ENCODE data around the gene BNC2. TPM values are rescaled to one million over a fixed set of nuclear protein-coding genes. Genes with fewer than 3 reads are reported as not detected.
A peak's percentile ranks its signal among the peaks of the same experiment; 100 is the strongest.

The BNC2 gene
- total and polyA plus RNA-seq, 2 experiments from 2014 or later: 19.3 to 20.7 TPM

GRCh38 chr9:16656432-16657169 lies 213.9 kb downstream of the BNC2 start:
- Histone ChIP-seq H3K27me3 (no peaks in the 10 kb centered on the region), H3K9me3 (ENCODE audit: low read depth) (no peaks in the 10 kb centered on the region), H3K27ac (no peak overlapping the region), H4K20me1 (ENCODE audit: insufficient read depth, poor library complexity, severe bottlenecking) (no peaks in the 10 kb centered on the region), H2AFZ (no peak overlapping the region), H3K4me1 (ENCODE audit: insufficient read depth) (peaks cover 31% of the 10 kb centered on the region), H3K4me2 (no peak overlapping the region), H3K36me3 (replicated peaks; ENCODE audit: insufficient read depth, low read depth) (no peaks in the 10 kb centered on the region), H3K9me2 (replicated peaks; ENCODE audit: insufficient read depth) (no peaks in the 10 kb centered on the region), H3K79me2 (peaks cover 8% of the 10 kb centered on the region), H3K4me3 (no peak overlapping the region)
- no peak for TF ChIP-seq EZH2 (IDR thresholded peaks at IDR 0.05; ENCODE audit: borderline replicate concordance)
- TF ChIP-seq EZH2phosphoT487 (IDR thresholded peaks at IDR 0.05; ENCODE audit: low read depth, severe bottlenecking, unreplicated experiment): no peak
- TF ChIP-seq, protein P1, sequence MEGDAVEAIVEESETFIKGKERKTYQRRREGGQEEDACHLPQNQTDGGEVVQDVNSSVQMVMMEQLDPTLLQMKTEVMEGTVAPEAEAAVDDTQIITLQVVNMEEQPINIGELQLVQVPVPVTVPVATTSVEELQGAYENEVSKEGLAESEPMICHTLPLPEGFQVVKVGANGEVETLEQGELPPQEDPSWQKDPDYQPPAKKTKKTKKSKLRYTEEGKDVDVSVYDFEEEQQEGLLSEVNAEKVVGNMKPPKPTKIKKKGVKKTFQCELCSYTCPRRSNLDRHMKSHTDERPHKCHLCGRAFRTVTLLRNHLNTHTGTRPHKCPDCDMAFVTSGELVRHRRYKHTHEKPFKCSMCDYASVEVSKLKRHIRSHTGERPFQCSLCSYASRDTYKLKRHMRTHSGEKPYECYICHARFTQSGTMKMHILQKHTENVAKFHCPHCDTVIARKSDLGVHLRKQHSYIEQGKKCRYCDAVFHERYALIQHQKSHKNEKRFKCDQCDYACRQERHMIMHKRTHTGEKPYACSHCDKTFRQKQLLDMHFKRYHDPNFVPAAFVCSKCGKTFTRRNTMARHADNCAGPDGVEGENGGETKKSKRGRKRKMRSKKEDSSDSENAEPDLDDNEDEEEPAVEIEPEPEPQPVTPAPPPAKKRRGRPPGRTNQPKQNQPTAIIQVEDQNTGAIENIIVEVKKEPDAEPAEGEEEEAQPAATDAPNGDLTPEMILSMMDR (IDR thresholded peaks at IDR 0.05; ENCODE audit: poor library complexity): no peak
- DNase-seq (ENCODE audit: low spot score): no peak
- 88% methylated on average over 2 of the region's 2 CpGs for WGBS (ENCODE audit: low lambda C conversion rate, missing lambda C conversion rate)

GRCh38 chr9:16654596-16655126 lies 215.8 kb downstream of the BNC2 start:
- H3K4me2 ChIP-seq: peak overlapping the region; percentile 74
- no peak overlapping the region for H3K4me3 ChIP-seq
- H2AFZ ChIP-seq: no peak overlapping the region
- H3K79me2 ChIP-seq: peaks cover 8% of the 10 kb centered on the region
- TF ChIP-seq, protein P1 (IDR thresholded peaks at IDR 0.05; ENCODE audit: poor library complexity): no peak
- TF ChIP-seq EZH2 (IDR thresholded peaks at IDR 0.05; ENCODE audit: borderline replicate concordance) (no peak), EZH2phosphoT487 (IDR thresholded peaks at IDR 0.05; ENCODE audit: low read depth, severe bottlenecking, unreplicated experiment) (no peak)
- no peaks in the 10 kb centered on the region for H3K9me2 ChIP-seq (replicated peaks; ENCODE audit: insufficient read depth)
- peaks cover 31% of the 10 kb centered on the region for H3K4me1 ChIP-seq (ENCODE audit: insufficient read depth)
- 83% methylated on average over 3 of the region's 3 CpGs for WGBS (ENCODE audit: low lambda C conversion rate, missing lambda C conversion rate)
- no peaks in the 10 kb centered on the region for H3K36me3 ChIP-seq (replicated peaks; ENCODE audit: insufficient read depth, low read depth)
- H3K27me3 ChIP-seq: no peaks in the 10 kb centered on the region
- no peak for DNase-seq (ENCODE audit: low spot score)
- H4K20me1 ChIP-seq (ENCODE audit: insufficient read depth, poor library complexity, severe bottlenecking): no peaks in the 10 kb centered on the region
- H3K27ac ChIP-seq: peak overlapping the region; percentile 46
- no peaks in the 10 kb centered on the region for H3K9me3 ChIP-seq (ENCODE audit: low read depth)

GRCh38 chr9:16653491-16654399 lies 216.7 kb downstream of the BNC2 start:
- Histone ChIP-seq H3K4me2 (peak overlapping the region; percentile 74), H4K20me1 (ENCODE audit: insufficient read depth, poor library complexity, severe bottlenecking) (no peaks in the 10 kb centered on the region), H3K27me3 (no peaks in the 10 kb centered on the region), H3K79me2 (peaks cover 8% of the 10 kb centered on the region), H3K9me3 (ENCODE audit: low read depth) (no peaks in the 10 kb centered on the region), H3K9me2 (replicated peaks; ENCODE audit: insufficient read depth) (no peaks in the 10 kb centered on the region), H3K4me3 (no peak overlapping the region), H3K36me3 (replicated peaks; ENCODE audit: insufficient read depth, low read depth) (no peaks in the 10 kb centered on the region), H2AFZ (peak overlapping the region; percentile 16), H3K4me1 (ENCODE audit: insufficient read depth) (peaks cover 31% of the 10 kb centered on the region), H3K27ac (peak overlapping the region; percentile 46)
- peak; percentile 29 for DNase-seq (ENCODE audit: low spot score)
- WGBS (ENCODE audit: low lambda C conversion rate, missing lambda C conversion rate): 25% methylated on average over 13 of the region's 13 CpGs
- TF ChIP-seq, protein P1 (IDR thresholded peaks at IDR 0.05; ENCODE audit: poor library complexity): no peak
- TF ChIP-seq EZH2phosphoT487 (IDR thresholded peaks at IDR 0.05; ENCODE audit: low read depth, severe bottlenecking, unreplicated experiment) (no peak), EZH2 (IDR thresholded peaks at IDR 0.05; ENCODE audit: borderline replicate concordance) (no peak)
